Measurements from ENCODE around the gene ICAM3. TPM values are rescaled to one million over a fixed set of nuclear protein-coding genes. Genes with fewer than 3 reads are reported as not detected.
"Not testable (repeated sequence)": the region's sequence is repeated elsewhere in the genome, so short reads cannot be mapped to it uniquely, and the experiment has no call there.

Gene ICAM3
- total RNA-seq, 1 donor from 2014 or later = 6.8 TPM

DNA sequence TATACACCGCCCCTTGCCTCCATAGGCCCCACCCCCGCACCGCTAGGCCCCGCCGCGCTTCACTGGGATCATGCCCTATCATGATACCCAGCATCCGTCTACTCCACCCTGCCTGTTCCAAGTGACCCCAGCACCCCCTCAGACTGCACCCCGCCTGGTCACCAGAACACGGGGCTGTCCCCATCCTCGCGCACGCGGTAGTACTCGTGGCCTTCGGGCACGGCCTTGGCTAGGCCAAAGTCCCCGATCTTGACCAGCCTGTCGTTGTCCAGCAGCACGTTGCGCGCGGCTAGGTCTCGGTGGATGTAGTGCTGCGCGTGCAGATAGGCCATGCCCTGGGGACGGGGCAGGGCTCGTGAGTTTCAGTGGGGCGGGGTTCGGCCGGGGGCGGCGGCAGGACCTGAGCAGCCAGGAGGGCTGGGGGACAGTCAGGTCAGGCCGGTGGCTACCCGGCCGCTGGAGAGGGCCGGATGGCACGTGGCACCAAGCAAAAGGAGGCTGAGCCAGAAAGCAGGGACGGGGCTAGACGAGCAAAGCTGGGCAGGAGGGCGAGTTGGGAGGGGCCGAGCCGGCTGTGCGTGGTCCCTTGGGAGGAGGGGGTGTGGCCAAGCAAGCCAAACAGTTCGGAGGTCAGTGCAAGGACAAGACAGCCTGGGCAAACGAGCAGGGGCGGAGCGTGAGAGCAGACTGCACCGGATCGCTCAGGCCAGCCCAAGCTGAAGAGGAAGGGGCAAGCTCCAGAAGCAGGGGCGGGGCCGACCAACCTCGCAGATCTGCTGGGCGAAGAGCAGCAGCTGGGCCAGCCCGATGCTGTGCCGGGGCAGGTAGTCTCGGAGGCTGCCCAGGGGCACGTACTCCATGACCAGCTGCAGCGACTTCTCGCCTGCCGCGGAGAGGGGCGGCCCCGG is 13.6 kb upstream of the ICAM3 start:
- peaks cover 4% of the 10 kb centered on the region for H3K36me3 ChIP-seq (ENCODE audit: control insufficient read depth, insufficient read depth, low read length)
- H3K27me3 ChIP-seq (ENCODE audit: control insufficient read depth, insufficient read depth, low read length) = no peaks in the 10 kb centered on the region
- H3K4me3 ChIP-seq (ENCODE audit: low read depth, low read length) = no peak overlapping the region
- no peak for DNase-seq (ENCODE audit: low read depth)
- TF ChIP-seq, protein P1, sequence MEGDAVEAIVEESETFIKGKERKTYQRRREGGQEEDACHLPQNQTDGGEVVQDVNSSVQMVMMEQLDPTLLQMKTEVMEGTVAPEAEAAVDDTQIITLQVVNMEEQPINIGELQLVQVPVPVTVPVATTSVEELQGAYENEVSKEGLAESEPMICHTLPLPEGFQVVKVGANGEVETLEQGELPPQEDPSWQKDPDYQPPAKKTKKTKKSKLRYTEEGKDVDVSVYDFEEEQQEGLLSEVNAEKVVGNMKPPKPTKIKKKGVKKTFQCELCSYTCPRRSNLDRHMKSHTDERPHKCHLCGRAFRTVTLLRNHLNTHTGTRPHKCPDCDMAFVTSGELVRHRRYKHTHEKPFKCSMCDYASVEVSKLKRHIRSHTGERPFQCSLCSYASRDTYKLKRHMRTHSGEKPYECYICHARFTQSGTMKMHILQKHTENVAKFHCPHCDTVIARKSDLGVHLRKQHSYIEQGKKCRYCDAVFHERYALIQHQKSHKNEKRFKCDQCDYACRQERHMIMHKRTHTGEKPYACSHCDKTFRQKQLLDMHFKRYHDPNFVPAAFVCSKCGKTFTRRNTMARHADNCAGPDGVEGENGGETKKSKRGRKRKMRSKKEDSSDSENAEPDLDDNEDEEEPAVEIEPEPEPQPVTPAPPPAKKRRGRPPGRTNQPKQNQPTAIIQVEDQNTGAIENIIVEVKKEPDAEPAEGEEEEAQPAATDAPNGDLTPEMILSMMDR (IDR thresholded peaks at IDR 0.05; ENCODE audit: insufficient read depth, low read length, poor library complexity, severe bottlenecking) = no peak

DNA sequence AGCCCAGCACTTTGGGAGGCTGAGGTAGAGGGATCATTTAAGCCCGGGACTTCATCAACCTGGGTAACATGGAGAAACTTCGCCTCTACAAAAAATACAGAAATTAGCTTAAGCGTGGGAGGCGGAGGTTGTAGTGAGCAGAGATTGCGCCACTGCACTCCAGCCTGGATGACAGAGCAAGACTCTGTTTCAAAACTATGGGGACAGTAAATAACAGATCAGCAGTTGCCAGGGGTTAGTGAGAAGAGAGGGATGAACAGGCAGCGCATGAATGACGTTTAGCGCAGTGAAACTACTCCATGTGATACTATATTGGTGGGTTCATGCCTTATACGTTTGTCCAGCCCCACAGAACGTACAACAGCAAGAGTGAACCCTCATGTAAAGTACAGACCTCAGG is 7.1 kb upstream of the ICAM3 start:
- H3K4me3 ChIP-seq (ENCODE audit: low read depth, low read length) = no peak overlapping the region
- H3K27me3 ChIP-seq (ENCODE audit: control insufficient read depth, insufficient read depth, low read length) = no peaks in the 10 kb centered on the region
- TF ChIP-seq, protein P1 (IDR thresholded peaks at IDR 0.05; ENCODE audit: insufficient read depth, low read length, poor library complexity, severe bottlenecking) = no peak
- no peak for DNase-seq (ENCODE audit: low read depth)
- no peaks in the 10 kb centered on the region for H3K36me3 ChIP-seq (ENCODE audit: control insufficient read depth, insufficient read depth, low read length)

DNA sequence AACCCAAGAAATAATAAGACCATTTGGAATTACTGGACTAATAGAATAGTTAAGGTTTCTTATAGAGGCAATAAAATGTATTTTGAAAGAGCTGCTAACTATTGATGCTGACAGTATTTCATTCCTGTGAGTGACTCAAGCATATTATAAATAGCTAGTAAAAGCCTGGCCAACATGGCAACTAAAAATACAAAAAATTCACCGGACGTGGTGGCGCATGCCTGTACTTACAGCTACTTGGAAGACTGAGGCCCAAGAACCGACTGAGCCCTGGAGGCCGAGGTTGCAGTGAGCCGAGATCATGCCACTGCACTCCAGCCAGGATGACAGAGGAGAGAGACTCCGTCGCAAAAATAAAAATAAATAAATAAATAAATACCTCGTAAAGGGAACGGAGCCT is 5.4 kb upstream of the ICAM3 start:
- H3K36me3 ChIP-seq (ENCODE audit: control insufficient read depth, insufficient read depth, low read length) = no peaks in the 10 kb centered on the region
- no peak overlapping the region for H3K4me3 ChIP-seq (ENCODE audit: low read depth, low read length)
- TF ChIP-seq, protein P1 (IDR thresholded peaks at IDR 0.05; ENCODE audit: insufficient read depth, low read length, poor library complexity, severe bottlenecking) = no peak
- no peak for DNase-seq (ENCODE audit: low read depth)
- no peaks in the 10 kb centered on the region for H3K27me3 ChIP-seq (ENCODE audit: control insufficient read depth, insufficient read depth, low read length)

DNA sequence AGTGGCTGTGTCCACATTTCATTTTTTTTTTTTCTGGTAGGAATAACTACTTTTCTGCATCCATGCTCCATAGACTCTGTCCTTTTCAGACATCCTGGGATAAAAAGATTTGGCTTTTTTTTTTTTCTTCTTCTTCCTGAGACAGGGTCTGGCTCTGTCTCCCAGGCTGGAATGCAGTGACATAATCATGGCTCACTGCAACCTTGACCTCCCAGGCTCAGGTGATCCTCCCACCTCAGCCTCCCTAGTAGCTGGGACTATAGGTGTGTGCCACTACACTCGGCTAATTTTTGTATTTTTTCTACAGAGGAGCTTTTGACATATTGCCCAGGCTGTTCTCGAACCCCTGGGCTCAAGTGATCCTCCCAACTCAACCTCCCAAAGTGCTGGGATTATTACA is 4.1 kb upstream of the ICAM3 start:
- DNase-seq (ENCODE audit: low read depth) = no peak
- H3K27me3 ChIP-seq (ENCODE audit: control insufficient read depth, insufficient read depth, low read length) = no peaks in the 10 kb centered on the region
- TF ChIP-seq, protein P1 (IDR thresholded peaks at IDR 0.05; ENCODE audit: insufficient read depth, low read length, poor library complexity, severe bottlenecking) = no peak
- no peaks in the 10 kb centered on the region for H3K36me3 ChIP-seq (ENCODE audit: control insufficient read depth, insufficient read depth, low read length)
- H3K4me3 ChIP-seq (ENCODE audit: low read depth, low read length) = no peak overlapping the region

DNA sequence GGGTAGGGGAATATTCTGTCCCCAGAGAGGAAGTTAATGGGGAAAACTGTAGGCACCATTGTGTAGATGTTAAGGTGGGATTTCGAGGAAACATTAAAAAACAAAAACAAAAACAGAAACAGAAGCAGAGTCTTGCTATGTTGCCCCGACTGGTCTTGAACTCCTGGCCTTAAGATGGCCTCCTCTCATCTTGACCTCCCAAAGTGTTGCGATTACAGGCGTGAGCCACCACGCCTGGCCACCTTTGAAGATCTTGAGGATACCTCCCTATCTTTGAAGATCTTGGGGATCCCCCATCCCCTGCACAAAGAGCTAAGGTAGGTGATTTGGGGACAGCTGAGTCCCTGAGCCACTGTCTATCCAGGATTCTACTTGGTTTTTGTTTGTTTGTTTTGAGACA is 553 bp upstream of the ICAM3 start:
- no peak for DNase-seq (ENCODE audit: low read depth)
- Histone ChIP-seq H3K36me3 (ENCODE audit: control insufficient read depth, insufficient read depth, low read length) (no peaks in the 10 kb centered on the region), H3K27me3 (ENCODE audit: control insufficient read depth, insufficient read depth, low read length) (no peaks in the 10 kb centered on the region), H3K4me3 (ENCODE audit: low read depth, low read length) (no peak overlapping the region)
- TF ChIP-seq, protein P1 (IDR thresholded peaks at IDR 0.05; ENCODE audit: insufficient read depth, low read length, poor library complexity, severe bottlenecking) = no peak

DNA sequence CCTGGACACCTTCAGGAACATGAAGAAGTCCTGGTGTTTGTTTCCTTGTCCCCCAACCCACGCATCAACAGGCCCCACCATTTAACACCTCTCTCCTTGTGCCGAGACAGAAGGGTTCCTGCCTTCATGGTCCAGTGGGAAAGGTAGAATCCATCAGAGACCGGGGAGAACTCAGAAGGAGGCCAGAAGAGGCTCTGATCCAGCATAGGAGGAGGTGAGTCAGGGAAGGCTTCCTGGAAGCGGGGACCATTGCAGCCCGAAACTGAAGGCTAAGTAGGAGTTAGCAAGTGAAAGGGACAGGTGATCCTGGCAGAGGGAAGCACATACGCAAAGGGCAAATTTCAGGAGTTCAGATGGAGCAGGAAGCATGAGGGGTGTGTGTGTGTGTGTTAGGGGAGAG is 484 bp downstream of the ICAM3 start:
- Histone ChIP-seq H3K36me3 (ENCODE audit: control insufficient read depth, insufficient read depth, low read length) (no peaks in the 10 kb centered on the region), H3K27me3 (ENCODE audit: control insufficient read depth, insufficient read depth, low read length) (no peaks in the 10 kb centered on the region), H3K4me3 (ENCODE audit: low read depth, low read length) (no peak overlapping the region)
- TF ChIP-seq, protein P1 (IDR thresholded peaks at IDR 0.05; ENCODE audit: insufficient read depth, low read length, poor library complexity, severe bottlenecking) = no peak
- no peak for DNase-seq (ENCODE audit: low read depth)

DNA sequence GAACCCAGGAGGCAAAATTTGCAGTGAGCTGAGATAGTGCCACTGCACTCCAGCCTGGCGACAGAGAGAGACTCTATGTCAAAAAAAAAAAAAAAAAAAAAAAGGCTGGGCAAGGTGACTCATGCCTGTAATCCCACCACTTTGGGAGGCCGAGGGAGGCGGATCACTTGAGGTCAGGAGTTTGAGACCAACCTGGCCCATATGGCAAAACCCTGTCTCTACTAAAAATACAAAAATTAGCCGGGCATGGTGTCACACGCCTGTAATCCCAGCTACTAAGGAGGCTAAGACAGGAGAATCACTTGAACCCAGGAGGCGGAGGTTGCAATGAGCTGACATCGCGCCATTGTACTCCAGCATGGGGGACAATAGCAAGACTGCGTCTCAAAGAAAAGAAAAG is 2.7 kb downstream of the ICAM3 start:
- not testable (repeated sequence) for DNase-seq (ENCODE audit: low read depth); H3K36me3 ChIP-seq (ENCODE audit: control insufficient read depth, insufficient read depth, low read length); H3K27me3 ChIP-seq (ENCODE audit: control insufficient read depth, insufficient read depth, low read length); H3K4me3 ChIP-seq (ENCODE audit: low read depth, low read length)

All from kidney epithelial cell (primary cell).